Activated CD8-positive, alpha-beta T cell treated with anti-CD3 and anti-CD28 coated beads, Interleukin-2, amount 10 ng/mL, durations not matched to agents 7 days and 5 days (primary cell): Measurements from ENCODE around the gene STK11. TPM values are rescaled to one million over a fixed set of nuclear protein-coding genes. Genes with fewer than 3 reads are reported as not detected.

Experiments used
- ATAC-seq: fragments of 150-1000 bp; cut with Tn5 transposase; one replicate; pipeline ENCODE4 v1.10.0; 2021; ENCODE audit warnings: moderate library complexity
- CTCF ChIA-PET: fragments of 350-600 bp; sonication (Branson Sonifier 250); formaldehyde crosslinking; loops from one replicate; lab custom pipeline; 2021; ENCODE audit warnings: antibody characterized with exemption; lab: Charles Lee
- POLR2A ChIA-PET: fragments of 350-600 bp; sonication (Branson Sonifier 250); formaldehyde crosslinking; loops from one replicate; lab custom pipeline; 2021; ENCODE audit warnings: antibody characterized with exemption; lab: Charles Lee
- DNase-seq: peaks from one replicate; pipeline ENCODE4 v3.0.0-alpha.2; 2020
- H3K27ac Mint-ChIP-seq: one replicate; pipeline ENCODE4 v1.8.0; 2021; ENCODE audit warnings: mild to moderate bottlenecking, mixed read lengths
- H3K27me3 Mint-ChIP-seq: one replicate; pipeline ENCODE4 v1.8.0; 2021; ENCODE audit warnings: low read depth, mixed read lengths
- H3K36me3 Mint-ChIP-seq: one replicate; pipeline ENCODE4 v1.8.0; 2021; ENCODE audit warnings: low read depth, mixed read lengths
- H3K4me1 Mint-ChIP-seq: one replicate; pipeline ENCODE4 v1.8.0; 2021; ENCODE audit warnings: low read depth, mixed read lengths
- H3K4me3 Mint-ChIP-seq: one replicate; pipeline ENCODE4 v1.8.0; 2021; ENCODE audit warnings: mild to moderate bottlenecking, mixed read lengths
- H3K9me3 Mint-ChIP-seq: one replicate; pipeline ENCODE4 v1.8.0; 2022; ENCODE audit warnings: mixed read lengths; ENCODE audit not compliant: insufficient read depth
- total RNA-seq, 2 experiments: library from RNA; stranded (reverse); gene quantifications; one replicate each; pipeline ENCODE4 v1.2.3, GENCODE V29; 2021

Gene STK11
- total RNA-seq, 2 experiments from 2014 or later = 68.8 to 70.8 TPM

DNA sequence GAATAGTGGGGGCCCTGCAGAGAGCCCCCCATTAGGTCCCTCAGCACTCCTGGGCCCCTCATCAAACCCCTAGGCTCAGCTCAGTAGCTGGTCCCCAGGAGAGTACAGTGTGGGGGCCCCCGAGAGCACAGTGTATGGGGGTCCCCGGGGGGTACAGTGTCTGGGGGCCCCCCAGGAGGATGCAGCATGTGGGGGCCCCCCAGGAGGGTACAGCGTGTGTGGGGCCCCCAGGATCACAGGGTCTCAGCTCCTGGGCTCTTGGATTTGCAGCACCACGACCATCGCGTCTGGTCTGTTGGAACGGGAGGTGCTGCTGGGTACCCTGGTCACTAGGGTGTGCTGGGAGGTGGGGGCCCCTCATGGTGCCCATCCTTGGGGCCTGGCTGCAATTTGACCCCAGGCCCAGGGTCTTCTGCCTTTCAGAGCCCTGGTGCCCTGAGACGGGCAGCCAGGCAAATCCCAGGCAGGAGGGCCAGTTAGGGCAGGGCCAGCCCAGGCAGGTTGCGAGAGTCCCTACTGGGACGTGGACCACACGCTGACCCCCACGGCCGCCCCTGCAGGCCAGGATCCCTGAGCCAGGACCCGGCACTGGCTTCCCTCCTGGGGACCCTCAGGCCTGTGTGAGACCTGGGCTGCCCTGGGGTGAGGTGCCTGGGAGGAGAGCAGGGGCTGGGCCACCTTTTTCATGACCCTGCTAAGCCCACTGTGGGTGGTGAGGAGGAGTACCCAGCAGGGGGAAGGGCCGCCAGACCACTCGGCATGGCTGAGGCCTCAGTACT, 18.7 kb downstream of the STK11 start:
- H3K36me3 Mint-ChIP-seq = peaks cover 9% of the 10 kb centered on the region
- CTCF ChIA-PET = interaction anchor here (1.1 to 2.8 kb wide), 3 partner anchors 10 to 119 kb away, joined by 3 to 10 read pairs (median 9); no protein-coding TSS in a partner anchor
- POLR2A ChIA-PET = no interaction called here
- H3K27ac Mint-ChIP-seq = no peak overlapping the region
- no peak for ATAC-seq
- no peaks in the 10 kb centered on the region for H3K4me1 Mint-ChIP-seq
- H3K4me3 Mint-ChIP-seq = no peak overlapping the region
- DNase-seq = no peak
- H3K27me3 Mint-ChIP-seq = no peaks in the 10 kb centered on the region
- no peaks in the 10 kb centered on the region for H3K9me3 Mint-ChIP-seq

DNA sequence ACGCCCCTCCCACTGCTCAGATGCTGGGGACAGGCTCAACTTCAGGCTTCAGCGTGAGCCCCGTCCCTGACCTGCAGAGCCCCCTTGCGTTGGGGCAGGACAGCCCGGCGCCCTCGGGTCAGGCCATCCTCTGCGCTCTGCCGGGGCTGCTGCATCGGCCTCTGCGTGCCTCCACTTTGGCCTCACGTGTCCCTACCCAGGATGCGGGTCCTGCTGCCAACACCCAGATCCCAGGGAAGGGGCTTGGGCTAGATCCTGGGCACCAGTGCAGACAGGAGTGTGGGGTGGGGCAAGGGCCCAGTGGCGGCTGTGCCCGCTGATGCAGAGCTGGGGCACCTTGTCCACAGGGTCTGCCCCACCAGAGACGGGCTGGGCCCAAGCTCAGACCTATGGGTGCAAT, 19.3 kb downstream of the STK11 start:
- Mint-ChIP-seq H3K4me1 (no peaks in the 10 kb centered on the region), H3K36me3 (peaks cover 9% of the 10 kb centered on the region), H3K27me3 (no peaks in the 10 kb centered on the region), H3K27ac (no peak overlapping the region), H3K9me3 (no peaks in the 10 kb centered on the region), H3K4me3 (no peak overlapping the region)
- no peak for DNase-seq
- no peak for ATAC-seq
- CTCF ChIA-PET = no interaction called here
- POLR2A ChIA-PET = no interaction called here

DNA sequence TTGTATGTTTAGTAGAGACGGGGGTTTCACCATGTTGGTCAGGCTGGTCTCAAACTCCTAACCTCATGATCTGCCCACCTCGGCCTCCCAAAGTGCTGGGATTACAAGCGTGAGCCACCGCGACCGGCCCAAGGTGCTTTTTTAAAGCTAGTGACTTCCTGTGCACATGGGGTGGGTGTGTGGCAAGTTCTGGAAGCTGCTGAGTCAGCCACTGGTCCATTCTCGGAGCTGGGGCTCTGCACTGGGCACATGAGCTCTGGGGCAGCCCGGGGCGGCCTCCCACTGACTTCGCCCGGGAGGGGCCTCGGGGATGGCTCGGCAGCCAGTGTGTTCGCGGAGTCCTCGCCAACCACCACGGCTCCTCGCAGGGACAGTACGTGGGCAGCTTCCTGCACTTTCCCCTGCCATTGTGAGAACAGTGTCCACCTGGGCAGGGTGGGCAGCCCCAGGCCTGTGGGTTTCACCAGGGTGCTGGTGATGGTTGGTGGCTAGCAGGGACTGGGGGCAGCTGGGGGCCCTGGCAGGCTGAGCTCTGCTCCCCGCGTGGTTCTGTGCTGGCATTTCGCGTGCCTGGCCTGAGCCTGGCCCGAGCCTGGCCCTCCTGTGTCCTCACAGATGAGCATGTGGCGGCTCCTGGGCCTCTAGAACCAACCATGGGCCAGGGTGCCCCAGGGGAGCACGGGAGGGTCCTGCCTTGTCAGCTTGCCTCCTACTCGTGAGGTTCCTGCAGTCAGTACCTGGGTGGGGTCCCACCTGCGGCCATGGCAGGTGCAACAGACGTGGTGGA, 20.1 kb downstream of the STK11 start:
- no peaks in the 10 kb centered on the region for H3K4me1 Mint-ChIP-seq
- ATAC-seq (no peak), DNase-seq (no peak)
- POLR2A ChIA-PET = no interaction called here
- no peak overlapping the region for H3K4me3 Mint-ChIP-seq
- H3K9me3 Mint-ChIP-seq = no peaks in the 10 kb centered on the region
- H3K36me3 Mint-ChIP-seq = peaks cover 9% of the 10 kb centered on the region
- H3K27ac Mint-ChIP-seq = no peak overlapping the region
- H3K27me3 Mint-ChIP-seq = no peaks in the 10 kb centered on the region
- CTCF ChIA-PET = no interaction called here

DNA sequence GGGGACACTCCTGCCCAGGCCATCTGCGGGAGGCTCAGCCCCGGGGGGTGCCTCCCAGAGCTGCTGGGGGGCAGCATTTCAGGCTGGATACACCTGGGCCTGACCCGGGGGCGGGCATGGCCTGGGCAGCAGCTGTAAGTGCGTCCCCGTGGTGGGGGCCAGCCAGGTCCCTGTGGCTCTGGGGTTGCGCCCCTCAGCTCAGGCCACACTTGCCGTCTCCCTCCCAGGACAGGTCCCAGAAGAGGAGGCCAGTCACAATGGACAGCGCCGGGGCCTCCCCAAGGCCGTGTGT, 20.6 kb downstream of the STK11 start:
- POLR2A ChIA-PET = no interaction called here
- no peak overlapping the region for H3K4me3 Mint-ChIP-seq
- no peaks in the 10 kb centered on the region for H3K9me3 Mint-ChIP-seq
- DNase-seq (no peak), ATAC-seq (no peak)
- H3K4me1 Mint-ChIP-seq = no peaks in the 10 kb centered on the region
- H3K27me3 Mint-ChIP-seq = no peaks in the 10 kb centered on the region
- no peak overlapping the region for H3K27ac Mint-ChIP-seq
- H3K36me3 Mint-ChIP-seq = peaks cover 9% of the 10 kb centered on the region
- CTCF ChIA-PET = no interaction called here

DNA sequence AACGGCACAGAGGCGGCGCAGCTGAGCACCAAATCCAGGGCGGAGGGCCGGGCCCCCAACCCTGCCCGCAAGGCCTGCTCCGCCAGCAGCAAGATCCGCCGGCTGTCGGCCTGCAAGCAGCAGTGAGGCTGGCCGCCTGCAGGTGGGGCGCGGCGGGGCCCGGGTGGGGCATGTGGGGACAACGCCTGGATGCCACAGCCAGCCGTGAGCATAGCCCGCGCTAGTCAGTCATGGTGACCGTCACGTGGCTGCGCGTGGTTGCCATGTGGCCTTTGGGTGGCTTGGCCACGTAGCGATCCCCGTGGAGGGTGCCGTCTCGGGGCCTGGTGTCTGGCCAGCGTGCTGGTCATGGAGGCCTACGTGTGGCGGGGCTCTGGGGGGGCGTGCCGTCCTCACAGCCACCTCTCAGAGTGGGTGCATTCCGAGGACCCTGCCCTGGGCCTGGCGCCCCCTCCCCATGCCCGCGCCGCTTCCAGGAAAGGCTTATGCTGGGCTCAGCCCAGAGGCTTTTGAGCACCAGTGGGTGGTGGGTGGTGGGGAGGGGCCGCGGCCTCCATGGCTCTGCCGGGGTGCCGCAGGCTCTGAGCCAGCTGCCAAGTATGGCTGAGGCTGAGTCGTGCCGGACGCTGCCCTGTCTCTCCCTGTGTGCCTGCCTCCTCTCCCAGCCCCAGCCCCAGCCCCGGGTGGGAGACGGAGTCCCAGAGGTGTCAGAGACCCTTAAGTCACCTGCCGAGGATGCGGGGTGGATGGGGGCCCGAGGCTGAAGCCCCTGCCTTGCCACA, 21.1 kb downstream of the STK11 start:
- no peaks in the 10 kb centered on the region for H3K27me3 Mint-ChIP-seq
- POLR2A ChIA-PET = no interaction called here
- CTCF ChIA-PET = no interaction called here
- peaks cover 9% of the 10 kb centered on the region for H3K36me3 Mint-ChIP-seq
- ATAC-seq = no peak
- no peak overlapping the region for H3K27ac Mint-ChIP-seq
- H3K9me3 Mint-ChIP-seq = no peaks in the 10 kb centered on the region
- no peak overlapping the region for H3K4me3 Mint-ChIP-seq
- no peak for DNase-seq
- H3K4me1 Mint-ChIP-seq = no peaks in the 10 kb centered on the region

DNA sequence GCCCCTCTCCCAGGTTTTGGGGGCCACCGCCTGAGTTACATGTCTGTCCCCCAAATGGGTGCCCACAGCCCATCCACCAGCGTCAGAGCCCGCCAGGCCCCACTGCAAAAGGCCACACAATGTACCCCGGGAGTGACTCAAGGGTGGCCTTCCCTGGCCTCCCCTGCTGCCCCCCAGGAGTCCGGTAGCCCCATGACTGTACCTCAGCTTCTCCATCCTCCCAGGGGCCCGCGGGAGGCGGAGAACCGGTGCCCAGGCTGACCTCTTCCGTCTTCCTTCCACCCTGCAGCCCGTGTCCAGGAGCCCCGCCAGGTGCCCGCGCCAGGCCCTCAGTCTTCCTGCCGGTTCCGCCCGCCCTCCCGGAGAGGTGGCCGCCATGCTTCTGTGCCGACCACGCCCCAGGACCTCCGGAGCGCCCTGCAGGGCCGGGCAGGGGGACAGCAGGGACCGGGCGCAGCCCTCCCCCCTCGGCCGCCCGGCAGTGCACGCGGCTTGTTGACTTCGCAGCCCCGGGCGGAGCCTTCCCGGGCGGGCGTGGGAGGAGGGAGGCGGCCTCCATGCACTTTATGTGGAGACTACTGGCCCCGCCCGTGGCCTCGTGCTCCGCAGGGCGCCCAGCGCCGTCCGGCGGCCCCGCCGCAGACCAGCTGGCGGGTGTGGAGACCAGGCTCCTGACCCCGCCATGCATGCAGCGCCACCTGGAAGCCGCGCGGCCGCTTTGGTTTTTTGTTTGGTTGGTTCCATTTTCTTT, 21.9 kb downstream of the STK11 start:
- Mint-ChIP-seq H3K4me3 (no peak overlapping the region), H3K27ac (no peak overlapping the region), H3K9me3 (no peaks in the 10 kb centered on the region), H3K4me1 (no peaks in the 10 kb centered on the region), H3K36me3 (peaks cover 9% of the 10 kb centered on the region), H3K27me3 (no peaks in the 10 kb centered on the region)
- DNase-seq (no peak), ATAC-seq (no peak)
- CTCF ChIA-PET = no interaction called here
- POLR2A ChIA-PET = no interaction called here

DNA sequence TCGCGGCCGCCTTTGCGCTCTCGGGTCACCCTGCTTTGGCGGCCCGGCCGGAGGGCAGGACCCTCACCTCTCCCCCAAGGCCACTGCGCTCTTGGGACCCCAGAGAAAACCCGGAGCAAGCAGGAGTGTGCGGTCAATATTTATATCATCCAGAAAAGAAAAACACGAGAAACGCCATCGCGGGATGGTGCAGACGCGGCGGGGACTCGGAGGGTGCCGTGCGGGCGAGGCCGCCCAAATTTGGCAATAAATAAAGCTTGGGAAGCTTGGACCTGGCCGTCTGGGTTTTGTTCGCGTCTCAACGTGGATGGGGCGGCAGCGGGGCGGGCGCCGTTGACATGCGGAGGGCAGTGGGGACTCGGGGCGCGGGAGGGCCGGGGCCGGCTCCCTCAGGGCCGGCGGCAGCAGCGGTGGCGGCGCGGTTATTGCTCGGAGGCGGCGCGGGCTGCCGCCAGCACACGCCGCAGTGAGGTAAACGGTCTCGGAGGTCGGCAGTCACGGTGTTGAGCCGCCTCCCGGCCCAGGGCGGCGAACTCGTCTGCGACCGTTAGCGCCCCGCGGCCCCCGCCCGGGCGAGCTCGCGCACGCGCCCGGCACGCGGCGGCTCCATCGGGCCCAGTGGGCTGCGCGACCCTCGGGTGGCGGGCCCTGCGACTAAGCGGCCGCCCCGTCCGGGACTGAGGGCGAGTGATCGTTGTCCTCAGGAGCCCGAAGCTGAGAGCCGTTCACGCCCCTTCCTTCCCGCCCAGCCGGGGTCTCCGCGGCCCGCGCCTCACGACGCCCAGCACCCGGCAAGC, 22.8 kb downstream of the STK11 start:
- CTCF ChIA-PET = no interaction called here
- H3K9me3 Mint-ChIP-seq = no peaks in the 10 kb centered on the region
- H3K36me3 Mint-ChIP-seq = peaks cover 9% of the 10 kb centered on the region
- no peak for ATAC-seq
- no peaks in the 10 kb centered on the region for H3K4me1 Mint-ChIP-seq
- no peak overlapping the region for H3K4me3 Mint-ChIP-seq
- no peak for DNase-seq
- H3K27me3 Mint-ChIP-seq = no peaks in the 10 kb centered on the region
- H3K27ac Mint-ChIP-seq = no peak overlapping the region
- POLR2A ChIA-PET = no interaction called here

DNA sequence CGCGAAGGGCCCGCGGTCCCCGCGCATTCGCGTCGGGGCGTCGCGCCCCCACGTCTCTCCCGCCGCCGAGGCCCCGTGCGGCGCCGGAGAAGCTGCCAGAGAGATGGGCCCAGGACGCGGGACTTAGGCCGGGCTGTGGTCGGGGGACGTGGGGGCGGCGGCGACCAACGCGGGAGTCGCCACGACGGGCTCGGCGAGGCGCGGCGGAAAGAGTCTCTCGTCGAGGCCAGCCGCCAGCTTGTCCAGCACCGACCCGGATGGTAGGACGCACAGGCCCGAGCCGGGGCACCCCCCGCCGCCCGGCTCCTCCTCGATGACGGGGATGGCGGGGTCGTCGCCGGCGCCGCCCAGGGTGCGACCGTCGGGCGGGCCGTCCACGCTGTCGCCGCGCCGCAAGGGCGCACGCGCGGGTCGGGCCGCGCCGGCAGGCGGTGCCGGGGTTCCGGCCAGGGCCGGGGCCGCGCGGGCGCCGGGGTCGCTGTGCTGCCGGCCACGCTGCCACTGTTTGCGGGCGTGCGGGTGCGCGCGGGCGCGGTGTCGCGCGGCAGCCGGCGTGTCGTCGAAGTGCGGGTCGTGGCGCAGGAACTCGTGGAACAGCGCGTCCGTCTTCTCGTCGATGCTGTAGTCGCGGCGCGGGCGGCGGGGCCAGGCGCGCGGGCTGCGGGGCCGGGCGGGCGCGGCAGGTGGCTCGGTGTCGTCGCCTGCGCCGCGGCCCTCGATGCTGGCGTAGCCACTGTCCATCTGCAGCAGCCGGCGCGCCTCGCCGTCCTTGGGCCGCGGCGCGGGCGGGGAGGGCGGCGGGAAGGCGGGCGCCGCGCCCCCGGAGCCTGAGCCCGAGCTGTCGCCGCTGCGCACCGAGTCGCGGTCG, 23.7 kb downstream of the STK11 start:
- no peaks in the 10 kb centered on the region for H3K27me3 Mint-ChIP-seq
- H3K4me3 Mint-ChIP-seq = no peak overlapping the region
- no peak overlapping the region for H3K27ac Mint-ChIP-seq
- CTCF ChIA-PET = no interaction called here
- no peaks in the 10 kb centered on the region for H3K9me3 Mint-ChIP-seq
- ATAC-seq (no peak), DNase-seq (no peak)
- peaks cover 9% of the 10 kb centered on the region for H3K36me3 Mint-ChIP-seq
- no peaks in the 10 kb centered on the region for H3K4me1 Mint-ChIP-seq
- POLR2A ChIA-PET = no interaction called here

DNA sequence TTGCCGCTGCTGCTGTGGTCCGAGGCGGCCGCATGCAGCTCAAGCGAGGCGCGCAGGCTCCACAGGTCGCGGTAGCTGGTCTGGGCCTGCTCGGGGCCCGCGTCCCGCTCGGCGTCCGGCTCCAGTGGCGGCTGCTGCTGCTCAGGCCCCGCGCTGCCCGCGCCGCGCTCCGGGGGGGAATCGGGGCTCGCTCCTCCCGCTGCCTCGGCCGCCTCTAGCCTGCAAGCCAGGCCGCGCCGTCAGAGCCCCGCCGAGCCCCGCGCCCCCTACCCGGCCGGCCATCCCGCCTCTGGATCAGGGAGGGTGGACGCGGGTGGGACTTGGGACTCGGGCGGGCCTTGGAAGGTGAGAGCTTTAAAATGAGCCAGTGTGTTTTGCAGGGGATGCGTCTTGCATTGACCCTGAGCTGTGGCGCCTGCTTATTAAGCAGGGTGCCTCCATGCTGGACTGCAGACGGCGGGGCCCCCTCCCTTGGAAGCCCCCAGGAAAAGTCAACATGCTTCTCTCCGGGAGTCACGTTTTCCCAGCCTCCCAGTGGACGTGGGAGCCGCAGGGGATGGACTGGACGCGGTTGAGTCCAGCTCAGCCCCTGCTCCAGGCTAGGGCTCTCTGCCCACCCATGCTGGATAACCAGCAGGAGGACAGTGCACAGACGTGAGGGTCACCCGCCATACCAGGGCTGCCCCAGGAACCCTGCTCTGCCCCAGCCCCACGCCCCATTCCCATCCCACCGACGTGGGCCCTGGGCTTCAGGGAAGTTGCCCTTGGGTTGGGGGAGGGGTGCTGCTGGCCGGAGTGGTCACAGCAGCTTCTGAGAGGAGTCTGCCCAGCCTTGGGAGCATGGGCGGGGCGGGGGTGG, 24.6 kb downstream of the STK11 start:
- Mint-ChIP-seq H3K27me3 (no peaks in the 10 kb centered on the region), H3K36me3 (peaks cover 9% of the 10 kb centered on the region), H3K9me3 (no peaks in the 10 kb centered on the region), H3K27ac (no peak overlapping the region), H3K4me3 (no peak overlapping the region), H3K4me1 (no peaks in the 10 kb centered on the region)
- ATAC-seq (no peak), DNase-seq (no peak)
- ChIA-PET CTCF (no interaction called here), POLR2A (no interaction called here)
